Kidney epithelial cell (primary cell): Measurements from ENCODE around the gene MUC5B. TPM values are rescaled to one million over a fixed set of nuclear protein-coding genes. Genes with fewer than 3 reads are reported as not detected.

Experiments used
- DNase-seq: peaks from one replicate; pipeline ENCODE4 v3.0.0-alpha.2; 2010; ENCODE audit warnings: low read depth
- H3K27me3 ChIP-seq: 2 replicates; pipeline ENCODE4 v1.6.0; 2011; ENCODE audit warnings: low read length; ENCODE audit not compliant: control insufficient read depth, insufficient read depth
- H3K36me3 ChIP-seq: 2 replicates; pipeline ENCODE4 v1.5.1; 2011; ENCODE audit warnings: low read length; ENCODE audit not compliant: control insufficient read depth, insufficient read depth
- H3K4me3 ChIP-seq: 2 replicates; pipeline ENCODE4 v1.5.1; 2011; ENCODE audit warnings: low read depth, mild to moderate bottlenecking, control low read depth, low read length
- CTCF ChIP-seq: IDR thresholded peaks from 2 replicates; pipeline ENCODE4 v1.5.1; 2011; ENCODE audit warnings: mild to moderate bottlenecking, moderate library complexity, low read length, control low read depth, inconsistent platforms; ENCODE audit not compliant: insufficient read depth, poor library complexity, severe bottlenecking
- total RNA-seq: library from RNA; depleted of rRNA; stranded (reverse); fragments of >200 nt; gene quantifications from 2 replicates; pipeline ENCODE4 v1.2.3, GENCODE V29; 2015

The MUC5B gene
- total RNA-seq, 1 donor from 2014 or later: not detected

- no peak for TF ChIP-seq CTCF
- peaks cover 14% of the 10 kb centered on the region for H3K27me3 ChIP-seq
- no peak for DNase-seq
- no peaks in the 10 kb centered on the region for H3K36me3 ChIP-seq
- H3K4me3 ChIP-seq: no peak overlapping the region
These were observed 26.1 kb upstream of the MUC5B start for GRCh38 chr11:1196516-1197391.

GRCh38 chr11:1197431-1197885, 25.4 kb upstream of the MUC5B start:
- Histone ChIP-seq H3K27me3 (peaks cover 19% of the 10 kb centered on the region), H3K4me3 (no peak overlapping the region), H3K36me3 (no peaks in the 10 kb centered on the region)
- no peak for DNase-seq
- no peak for TF ChIP-seq CTCF

DNA sequence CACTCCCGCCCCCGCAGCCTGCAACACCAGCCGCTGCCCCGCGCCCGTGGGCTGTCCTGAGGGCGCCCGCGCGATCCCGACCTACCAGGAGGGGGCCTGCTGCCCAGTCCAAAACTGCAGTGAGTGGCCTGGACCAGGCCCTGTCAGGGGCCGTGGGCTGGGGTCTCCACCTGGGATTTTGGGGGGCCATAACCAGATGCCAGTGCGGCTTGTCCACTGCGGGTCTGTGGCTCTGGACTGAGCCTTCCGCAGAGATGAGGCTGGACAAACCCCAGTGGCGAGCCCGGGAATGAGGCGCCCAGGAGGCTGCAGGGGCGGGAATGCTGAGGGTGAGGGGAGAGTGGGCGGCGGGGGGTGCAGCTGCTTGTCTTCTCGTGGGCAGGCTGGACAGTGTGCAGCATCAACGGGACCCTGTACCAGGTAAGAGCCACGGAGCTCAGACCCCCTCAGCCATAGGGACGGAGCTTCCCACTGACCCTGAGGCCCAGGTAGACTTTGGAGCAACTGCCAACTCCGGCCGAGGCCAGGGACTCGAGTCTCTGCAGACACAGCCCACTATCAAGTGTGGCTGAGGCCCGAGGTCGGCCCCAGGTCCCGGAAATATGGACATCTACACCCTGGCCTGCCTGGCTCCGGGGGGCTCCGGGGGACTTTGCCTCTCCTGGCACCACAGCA, 24.8 kb upstream of the MUC5B start:
- Histone ChIP-seq H3K36me3 (no peaks in the 10 kb centered on the region), H3K27me3 (peaks cover 24% of the 10 kb centered on the region), H3K4me3 (no peak overlapping the region)
- no peak for TF ChIP-seq CTCF
- no peak for DNase-seq

GRCh38 chr11:1198561-1199240, 24.2 kb upstream of the MUC5B start:
- no peak overlapping the region for H3K4me3 ChIP-seq
- no peaks in the 10 kb centered on the region for H3K36me3 ChIP-seq
- no peak for DNase-seq
- H3K27me3 ChIP-seq: peaks cover 31% of the 10 kb centered on the region
- no peak for TF ChIP-seq CTCF

GRCh38 chr11:1199241-1199750, 23.6 kb upstream of the MUC5B start:
- no peak overlapping the region for H3K4me3 ChIP-seq
- H3K27me3 ChIP-seq: peaks cover 35% of the 10 kb centered on the region
- no peak for TF ChIP-seq CTCF
- no peak for DNase-seq
- no peaks in the 10 kb centered on the region for H3K36me3 ChIP-seq
